Astrocyte (in vitro differentiated cells and primary cell): Measurements from ENCODE around the gene PDE1C. TPM values are rescaled to one million over a fixed set of nuclear protein-coding genes. Genes with fewer than 3 reads are reported as not detected.

Experiments used
- DNase-seq: peaks from one replicate; pipeline ENCODE4 v3.0.0-alpha.2; 2010; ENCODE audit warnings: low read depth
- FAIRE-seq: peaks from 2 replicates; lab custom pipeline; 2011; peaks lifted over from hg19 to GRCh38; lab: Jason Lieb, UNC
- H2AFZ ChIP-seq: 2 replicates; pipeline ENCODE4 v1.6.0; 2012; ENCODE audit warnings: low read depth, low read length, inconsistent platforms
- H3K27ac ChIP-seq: 2 replicates; pipeline ENCODE4 v1.5.1; 2011; ENCODE audit warnings: low read depth, low read length, inconsistent platforms
- H3K27me3 ChIP-seq: 2 replicates; pipeline ENCODE4 v1.6.0; 2011; ENCODE audit warnings: low read length, inconsistent platforms; ENCODE audit not compliant: insufficient read depth
- H3K36me3 ChIP-seq: 2 replicates; pipeline ENCODE4 v1.5.1; 2011; ENCODE audit warnings: low read length, inconsistent platforms; ENCODE audit not compliant: insufficient read depth
- H3K4me1 ChIP-seq: 2 replicates; pipeline ENCODE4 v1.5.1; 2011; ENCODE audit warnings: low read length, inconsistent platforms; ENCODE audit not compliant: insufficient read depth
- H3K4me2 ChIP-seq: 2 replicates; pipeline ENCODE4 v1.6.0; 2012; ENCODE audit warnings: low read length, inconsistent platforms
- H3K4me3 ChIP-seq: 2 replicates; pipeline ENCODE4 v1.5.1; 2011; ENCODE audit warnings: low read depth, mild to moderate bottlenecking, low read length, inconsistent platforms; ENCODE audit not compliant: insufficient read depth
- H3K79me2 ChIP-seq: 2 replicates; pipeline ENCODE4 v1.6.0; 2012; ENCODE audit warnings: mild to moderate bottlenecking, low read length, inconsistent platforms; ENCODE audit not compliant: insufficient read depth
- H3K9ac ChIP-seq: 2 replicates; pipeline ENCODE4 v1.6.0; 2012; ENCODE audit warnings: mild to moderate bottlenecking, low read length, inconsistent platforms
- H3K9me3 ChIP-seq: 2 replicates; pipeline ENCODE4 v1.5.1; 2012; ENCODE audit warnings: low read depth, mild to moderate bottlenecking, low read length, inconsistent platforms; ENCODE audit not compliant: insufficient read depth
- H4K20me1 ChIP-seq: 2 replicates; pipeline ENCODE4 v1.6.0; 2012; ENCODE audit warnings: low read length, inconsistent platforms; ENCODE audit not compliant: insufficient read depth
- H3K27ac Mint-ChIP-seq: one replicate; pipeline ENCODE4 v1.8.0; 2021; ENCODE audit warnings: mild to moderate bottlenecking, mixed read lengths; ENCODE audit not compliant: unreplicated experiment
- H3K27me3 Mint-ChIP-seq: one replicate; pipeline ENCODE4 v1.8.0; 2021; ENCODE audit warnings: low read depth, mixed read lengths; ENCODE audit not compliant: unreplicated experiment
- H3K36me3 Mint-ChIP-seq: one replicate; pipeline ENCODE4 v1.8.0; 2021; ENCODE audit warnings: low read depth, mixed read lengths; ENCODE audit not compliant: unreplicated experiment
- H3K4me1 Mint-ChIP-seq: one replicate; pipeline ENCODE4 v1.8.0; 2021; ENCODE audit warnings: low read depth, mixed read lengths; ENCODE audit not compliant: unreplicated experiment
- H3K4me3 Mint-ChIP-seq: one replicate; pipeline ENCODE4 v1.8.0; 2021; ENCODE audit warnings: mild to moderate bottlenecking, moderate library complexity, mixed read lengths; ENCODE audit not compliant: unreplicated experiment
- H3K9me3 Mint-ChIP-seq: one replicate; pipeline ENCODE4 v1.8.0; 2021; ENCODE audit warnings: mild to moderate bottlenecking, mixed read lengths; ENCODE audit not compliant: unreplicated experiment
- CTCF ChIP-seq: IDR thresholded peaks from 2 replicates; pipeline ENCODE4 v1.5.1; 2011; ENCODE audit warnings: low read depth, mild to moderate bottlenecking, inconsistent platforms, low read length, moderate library complexity; ENCODE audit not compliant: insufficient read depth
- EZH2 ChIP-seq: IDR thresholded peaks from 2 replicates; pipeline ENCODE4 v1.6.1; 2012; ENCODE audit warnings: mild to moderate bottlenecking, low read length, inconsistent platforms; ENCODE audit not compliant: insufficient read depth
- total RNA-seq: library from RNA; stranded (reverse); gene quantifications from 2 replicates; pipeline ENCODE4 v1.2.1, GENCODE V29; 2021

The PDE1C gene
- total RNA-seq, 1 donor from 2014 or later, result 31.6 TPM

- H3K27ac ChIP-seq, result peak overlapping the region; percentile 75
- H3K9me3 Mint-ChIP-seq, result no peaks in the 10 kb centered on the region
- H3K4me1 ChIP-seq, result peaks cover 5% of the 10 kb centered on the region
- peak overlapping the region; percentile 81 for H3K4me3 ChIP-seq
- no peaks in the 10 kb centered on the region for H3K9me3 ChIP-seq
- TF ChIP-seq EZH2, result no peak
- peak overlapping the region; percentile 93 for H3K9ac ChIP-seq
- H4K20me1 ChIP-seq, result no peaks in the 10 kb centered on the region
- H3K79me2 ChIP-seq, result peaks cover 61% of the 10 kb centered on the region
- H3K27me3 Mint-ChIP-seq, result peaks cover 22% of the 10 kb centered on the region
- H3K4me1 Mint-ChIP-seq, result peaks cover 2% of the 10 kb centered on the region
- DNase-seq, result no peak
- H3K36me3 ChIP-seq, result no peaks in the 10 kb centered on the region
- peaks cover 3% of the 10 kb centered on the region for H3K36me3 Mint-ChIP-seq
- peak overlapping the region; percentile 85 for H3K4me3 Mint-ChIP-seq
- no peak for FAIRE-seq
- peak overlapping the region; percentile 93 for H3K4me2 ChIP-seq
- no peaks in the 10 kb centered on the region for H3K27me3 ChIP-seq
- H3K27ac Mint-ChIP-seq, result peak overlapping the region; percentile 4
- peak overlapping the region; percentile 88 for H2AFZ ChIP-seq
These were observed 1.4 kb upstream of the PDE1C start for GRCh38 chr7:32071466-32072091.

GRCh38 chr7:32070051-32070405 lies 179 bp downstream of the PDE1C start:
- no peaks in the 10 kb centered on the region for H3K9me3 Mint-ChIP-seq
- H3K27ac Mint-ChIP-seq, result no peak overlapping the region
- peaks cover 5% of the 10 kb centered on the region for H3K4me1 ChIP-seq
- no peaks in the 10 kb centered on the region for H3K27me3 ChIP-seq
- FAIRE-seq (no peak), DNase-seq (no peak)
- peaks cover 76% of the 10 kb centered on the region for H3K79me2 ChIP-seq
- TF ChIP-seq EZH2 (no peak), CTCF (no peak)
- H3K4me3 Mint-ChIP-seq, result peak overlapping the region; percentile 94
- H2AFZ ChIP-seq, result peak overlapping the region; percentile 88
- peaks cover 2% of the 10 kb centered on the region for H3K4me1 Mint-ChIP-seq
- peaks cover 3% of the 10 kb centered on the region for H3K36me3 Mint-ChIP-seq
- H3K27me3 Mint-ChIP-seq, result peaks cover 22% of the 10 kb centered on the region
- H3K4me3 ChIP-seq, result peak overlapping the region; percentile 81
- no peaks in the 10 kb centered on the region for H4K20me1 ChIP-seq
- H3K36me3 ChIP-seq, result no peaks in the 10 kb centered on the region
- no peaks in the 10 kb centered on the region for H3K9me3 ChIP-seq
- H3K9ac ChIP-seq, result peak overlapping the region; percentile 93
- peak overlapping the region; percentile 93 for H3K4me2 ChIP-seq
- peak overlapping the region; percentile 75 for H3K27ac ChIP-seq

- H3K9ac ChIP-seq, result peak overlapping the region; percentile 93
- no peak for FAIRE-seq
These were observed 1.0 kb downstream of the PDE1C start for GRCh38 chr7:32069116-32069650.

More at GRCh38 chr7:32069116-32069650, 1.0 kb downstream of the PDE1C start:
- H3K4me3 Mint-ChIP-seq, result peak overlapping the region; percentile 94
- peaks cover 5% of the 10 kb centered on the region for H3K4me1 ChIP-seq
- no peaks in the 10 kb centered on the region for H3K36me3 ChIP-seq
- peaks cover 82% of the 10 kb centered on the region for H3K79me2 ChIP-seq
- peak overlapping the region; percentile 81 for H3K4me3 ChIP-seq
- TF ChIP-seq EZH2 (no peak), CTCF (no peak)
- peaks cover 3% of the 10 kb centered on the region for H3K36me3 Mint-ChIP-seq
- no peak overlapping the region for H3K27ac Mint-ChIP-seq
- H3K9me3 Mint-ChIP-seq, result no peaks in the 10 kb centered on the region
- peak overlapping the region; percentile 75 for H3K27ac ChIP-seq
- H3K27me3 ChIP-seq, result no peaks in the 10 kb centered on the region
- DNase-seq, result no peak
- H3K4me2 ChIP-seq, result peak overlapping the region; percentile 93
- H3K9me3 ChIP-seq, result no peaks in the 10 kb centered on the region
- H4K20me1 ChIP-seq, result no peaks in the 10 kb centered on the region
- H2AFZ ChIP-seq, result no peak overlapping the region
- H3K4me1 Mint-ChIP-seq, result peaks cover 2% of the 10 kb centered on the region
- peaks cover 16% of the 10 kb centered on the region for H3K27me3 Mint-ChIP-seq
